Type B pancreatic cell (in vitro differentiated cells): ENCODE data around the gene BRCA2. TPM values are rescaled to one million over a fixed set of nuclear protein-coding genes. Genes with fewer than 3 reads are reported as not detected.

Source experiments
- DNase-seq: peaks from one replicate; pipeline ENCODE4 v3.0.0; 2021; ENCODE audit warnings: mixed read lengths; ENCODE audit not compliant: unreplicated experiment; ENCODE audit errors: extremely low spot score
- H3K27ac Mint-ChIP-seq: 2 replicates; pipeline ENCODE4 v1.8.0; 2021; ENCODE audit warnings: mild to moderate bottlenecking, mixed read lengths
- H3K27me3 Mint-ChIP-seq: 2 replicates; pipeline ENCODE4 v1.8.0; 2021; ENCODE audit warnings: mixed read lengths
- H3K36me3 Mint-ChIP-seq: 2 replicates; pipeline ENCODE4 v1.8.0; 2021; ENCODE audit warnings: mixed read lengths
- H3K4me1 Mint-ChIP-seq: one replicate; pipeline ENCODE4 v1.8.0; 2021; ENCODE audit warnings: mixed read lengths; ENCODE audit not compliant: unreplicated experiment
- H3K4me3 Mint-ChIP-seq: 2 replicates; pipeline ENCODE4 v1.8.0; 2021; ENCODE audit warnings: mild to moderate bottlenecking, mixed read lengths
- H3K9me3 Mint-ChIP-seq: 2 replicates; pipeline ENCODE4 v1.8.0; 2021; ENCODE audit warnings: mixed read lengths
- total RNA-seq: library from RNA; stranded (reverse); gene quantifications from 2 replicates; pipeline ENCODE4 v1.2.1, GENCODE V29; 2021; ENCODE audit warnings: low replicate concordance
- TF ChIP-seq, protein P1 (sequence below): fragments of 200-600 bp; sonication (generic); conservative IDR thresholded peaks from 2 replicates; pipeline ENCODE4 v1.5.0; 2021; ENCODE audit warnings: antibody characterized with exemption, mild to moderate bottlenecking

Gene BRCA2
- total RNA-seq, 1 donor from 2014 or later, result 10.6 TPM

DNA sequence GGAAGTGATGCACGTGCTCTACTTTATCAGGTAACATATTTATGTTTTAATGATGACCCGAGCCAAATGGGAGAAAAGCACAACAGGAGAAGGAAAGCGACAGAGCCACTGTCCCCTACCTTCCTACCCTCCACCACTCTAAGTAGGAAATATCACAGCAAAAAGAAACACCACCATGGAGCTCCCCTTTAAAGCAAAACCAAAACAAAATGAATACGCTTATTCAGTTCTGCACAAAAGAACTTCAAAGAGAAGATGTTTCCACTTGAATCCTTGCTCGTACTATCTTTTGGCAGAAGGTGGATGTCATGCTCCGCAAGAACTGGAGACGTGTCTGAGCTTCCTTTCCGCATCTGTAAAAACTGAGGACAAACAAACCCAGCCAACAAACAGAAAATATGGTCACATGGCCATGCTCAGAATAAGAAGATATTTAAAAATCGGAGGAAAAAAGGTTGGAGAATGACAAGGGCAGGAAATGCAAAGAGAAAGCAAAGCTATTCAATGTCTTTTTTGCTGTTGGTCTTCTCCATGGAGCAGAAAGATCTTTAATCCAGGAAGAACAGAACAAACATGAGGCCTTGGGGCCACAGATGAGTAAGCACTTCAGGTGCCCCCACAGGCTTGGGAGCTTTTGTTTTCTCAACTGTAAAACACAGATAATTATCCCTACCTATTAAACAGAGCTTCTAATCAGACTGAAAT, 93.1 kb downstream of the BRCA2 start:
- DNase-seq, result no peak
- no peaks in the 10 kb centered on the region for H3K36me3 Mint-ChIP-seq
- H3K9me3 Mint-ChIP-seq, result no peaks in the 10 kb centered on the region
- peaks cover 3% of the 10 kb centered on the region for H3K27me3 Mint-ChIP-seq
- TF ChIP-seq, protein P1, sequence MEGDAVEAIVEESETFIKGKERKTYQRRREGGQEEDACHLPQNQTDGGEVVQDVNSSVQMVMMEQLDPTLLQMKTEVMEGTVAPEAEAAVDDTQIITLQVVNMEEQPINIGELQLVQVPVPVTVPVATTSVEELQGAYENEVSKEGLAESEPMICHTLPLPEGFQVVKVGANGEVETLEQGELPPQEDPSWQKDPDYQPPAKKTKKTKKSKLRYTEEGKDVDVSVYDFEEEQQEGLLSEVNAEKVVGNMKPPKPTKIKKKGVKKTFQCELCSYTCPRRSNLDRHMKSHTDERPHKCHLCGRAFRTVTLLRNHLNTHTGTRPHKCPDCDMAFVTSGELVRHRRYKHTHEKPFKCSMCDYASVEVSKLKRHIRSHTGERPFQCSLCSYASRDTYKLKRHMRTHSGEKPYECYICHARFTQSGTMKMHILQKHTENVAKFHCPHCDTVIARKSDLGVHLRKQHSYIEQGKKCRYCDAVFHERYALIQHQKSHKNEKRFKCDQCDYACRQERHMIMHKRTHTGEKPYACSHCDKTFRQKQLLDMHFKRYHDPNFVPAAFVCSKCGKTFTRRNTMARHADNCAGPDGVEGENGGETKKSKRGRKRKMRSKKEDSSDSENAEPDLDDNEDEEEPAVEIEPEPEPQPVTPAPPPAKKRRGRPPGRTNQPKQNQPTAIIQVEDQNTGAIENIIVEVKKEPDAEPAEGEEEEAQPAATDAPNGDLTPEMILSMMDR, result no peak
- H3K27ac Mint-ChIP-seq, result no peak overlapping the region
- no peak overlapping the region for H3K4me3 Mint-ChIP-seq
- peaks cover 21% of the 10 kb centered on the region for H3K4me1 Mint-ChIP-seq

DNA sequence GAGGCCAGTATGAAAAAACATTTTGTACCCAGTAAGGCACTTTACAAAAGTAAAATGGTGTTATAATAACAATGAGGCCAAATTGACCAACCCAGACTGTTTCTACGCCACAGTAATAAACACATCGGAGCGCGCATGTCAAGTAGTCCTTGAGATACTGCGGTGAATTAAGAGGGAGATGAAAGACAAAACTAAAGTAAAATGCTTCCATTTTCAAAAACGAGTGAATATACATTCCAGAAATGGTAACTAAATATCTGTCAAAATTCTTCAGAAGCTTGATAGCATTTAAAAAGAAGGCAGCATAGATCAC, 93.6 kb downstream of the BRCA2 start:
- Mint-ChIP-seq H3K9me3 (no peaks in the 10 kb centered on the region), H3K4me1 (peaks cover 21% of the 10 kb centered on the region), H3K4me3 (no peak overlapping the region), H3K27me3 (peaks cover 3% of the 10 kb centered on the region), H3K36me3 (no peaks in the 10 kb centered on the region), H3K27ac (no peak overlapping the region)
- no peak for DNase-seq
- TF ChIP-seq, protein P1, result no peak

DNA sequence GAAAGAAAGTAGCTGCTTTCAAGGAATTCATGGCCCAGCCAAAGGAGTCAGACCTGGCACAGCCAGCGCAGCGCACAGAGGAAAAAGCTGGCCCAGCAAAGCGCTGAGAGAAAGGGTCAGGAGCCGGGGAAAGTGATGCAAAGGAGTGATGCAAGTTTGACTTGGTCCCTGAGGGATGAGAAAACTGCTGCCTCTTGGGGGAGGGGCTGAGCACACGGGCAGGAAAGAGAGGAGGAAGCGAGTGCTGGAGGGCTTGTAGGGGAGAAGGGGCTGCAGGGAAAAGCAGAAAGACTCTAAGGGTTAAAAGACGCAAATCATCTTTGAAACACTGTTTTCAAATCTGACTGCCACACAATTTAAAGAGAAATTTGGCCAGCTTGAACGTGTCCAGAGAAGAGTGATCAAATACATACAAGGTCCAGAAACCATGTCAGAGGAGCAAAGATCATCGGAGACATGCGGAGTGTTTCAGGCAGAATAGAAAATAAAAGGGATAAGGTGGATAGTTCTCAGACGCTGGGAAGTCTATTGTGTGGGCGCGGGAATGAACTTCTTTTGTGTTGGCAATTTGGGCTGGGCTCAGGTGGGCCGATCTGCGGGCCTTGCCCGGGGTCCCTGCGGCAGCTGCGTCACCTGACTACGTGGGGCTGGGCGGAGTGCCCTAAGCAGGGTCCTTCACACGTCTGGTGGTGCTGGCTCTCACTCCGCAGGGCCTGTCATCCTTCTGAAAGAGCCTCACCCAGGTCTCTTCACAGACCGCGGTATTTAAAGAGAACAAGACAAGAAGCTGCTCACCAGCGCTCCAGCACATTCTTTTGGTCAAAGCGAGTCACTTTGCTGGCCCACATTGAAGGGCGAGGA, 94.5 kb downstream of the BRCA2 start:
- Mint-ChIP-seq H3K36me3 (no peaks in the 10 kb centered on the region), H3K4me3 (peak overlapping the region; percentile 78), H3K27ac (peak overlapping the region; percentile 15)

DNA sequence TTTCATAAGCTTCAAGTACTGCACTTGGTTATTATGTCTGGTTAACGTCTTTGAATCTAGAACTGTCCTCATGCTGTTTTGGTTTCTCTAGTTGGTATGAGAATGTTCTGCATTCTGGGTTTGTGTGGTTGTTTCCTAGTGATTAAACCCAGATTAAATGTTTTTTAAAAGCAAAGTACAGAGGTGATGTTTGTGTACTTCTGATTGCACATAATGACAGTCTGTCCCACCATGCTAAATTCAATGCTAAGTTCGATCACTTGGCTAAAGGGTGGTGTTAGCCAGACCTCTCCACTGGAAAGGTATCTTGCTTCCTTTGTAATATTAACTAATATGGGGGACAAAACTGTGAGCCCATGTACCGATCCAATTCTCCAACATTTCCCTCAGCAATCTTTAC, 98.0 kb downstream of the BRCA2 start:
- Mint-ChIP-seq H3K36me3 (peaks cover 3% of the 10 kb centered on the region), H3K4me3 (no peak overlapping the region), H3K27me3 (peaks cover 3% of the 10 kb centered on the region), H3K4me1 (peaks cover 21% of the 10 kb centered on the region), H3K27ac (no peak overlapping the region), H3K9me3 (peaks cover 7% of the 10 kb centered on the region)
- no peak for DNase-seq
- TF ChIP-seq, protein P1, result no peak

More for the DNA sequence above, 94.5 kb downstream of the BRCA2 start:
- Mint-ChIP-seq H3K4me1 (peaks cover 21% of the 10 kb centered on the region), H3K9me3 (no peaks in the 10 kb centered on the region), H3K27me3 (peaks cover 3% of the 10 kb centered on the region)
- TF ChIP-seq, protein P1, result no peak
- no peak for DNase-seq

DNA sequence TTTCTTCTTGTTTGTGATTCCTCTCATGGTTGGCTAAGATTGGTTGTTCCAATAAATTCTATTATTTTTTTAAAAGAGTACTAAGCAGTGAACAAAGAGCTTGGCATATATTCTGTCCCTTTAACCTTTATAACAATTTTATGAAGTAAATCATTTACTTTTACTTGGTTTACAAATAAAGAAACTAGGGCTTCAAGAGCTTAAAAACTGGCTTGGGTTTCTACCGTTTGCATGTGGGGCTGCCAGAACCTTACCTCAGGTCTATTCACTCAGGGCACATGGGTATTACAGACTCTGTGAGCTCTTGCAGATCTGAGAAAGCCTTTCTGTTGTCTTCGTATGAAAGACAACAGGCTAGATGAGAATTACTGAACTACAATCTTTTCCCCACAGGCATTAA, 99.3 kb downstream of the BRCA2 start:
- TF ChIP-seq, protein P1, result no peak
- no peak overlapping the region for H3K27ac Mint-ChIP-seq
- H3K9me3 Mint-ChIP-seq, result peaks cover 7% of the 10 kb centered on the region
- peaks cover 8% of the 10 kb centered on the region for H3K4me1 Mint-ChIP-seq
- peaks cover 1% of the 10 kb centered on the region for H3K27me3 Mint-ChIP-seq
- no peak overlapping the region for H3K4me3 Mint-ChIP-seq
- DNase-seq, result no peak
- H3K36me3 Mint-ChIP-seq, result peaks cover 3% of the 10 kb centered on the region
